ENCODE measurements around the gene A4GALT.

A4GALT gene

GRCh38 chr22:42700901-42701300 is 19.8 kb downstream of the A4GALT start:
- DNase-seq = no peak

GRCh38 chr22:42700355-42700754 is 20.3 kb downstream of the A4GALT start:
- no peak for DNase-seq

- no peak for DNase-seq
Measured at GRCh38 chr22:42699976-42700352, 20.7 kb downstream of the A4GALT start.

DNA sequence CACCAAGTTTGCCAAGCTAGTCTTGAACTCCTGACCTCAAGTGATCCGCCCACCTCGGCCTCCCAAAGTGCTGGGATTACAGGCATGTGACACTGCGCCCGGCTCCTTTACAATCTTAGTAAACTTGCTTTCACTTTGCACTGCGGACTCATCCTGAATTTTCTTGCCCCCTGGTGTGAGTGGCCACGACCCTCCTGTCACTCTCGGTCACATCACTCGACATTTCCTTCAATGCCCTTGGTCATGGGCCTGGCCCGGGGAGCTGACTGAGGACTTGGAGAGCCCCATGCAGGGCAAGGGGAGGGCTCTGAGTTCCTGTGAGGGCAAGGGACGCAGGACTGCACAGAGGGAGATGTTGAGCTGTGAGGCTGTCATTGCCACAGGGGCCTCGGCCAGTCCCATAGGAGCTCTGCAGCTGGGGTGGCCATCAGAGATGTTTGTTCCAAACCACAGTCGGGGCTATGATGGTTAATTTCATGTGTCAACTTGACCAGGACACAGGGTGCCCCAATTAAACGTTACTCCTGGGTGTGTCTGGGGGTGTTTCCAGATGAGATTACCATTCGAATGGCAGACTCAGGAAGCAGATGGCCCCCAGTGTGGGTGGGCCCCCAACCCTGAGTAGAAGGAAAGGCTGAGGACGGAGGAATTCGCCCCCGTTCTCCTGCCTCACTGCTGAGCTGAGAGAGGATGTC is 21.2 kb downstream of the A4GALT start:
- DNase-seq = no peak

GRCh38 chr22:42697542-42698013 is 23.1 kb downstream of the A4GALT start:
- DNase-seq = no peak

- DNase-seq = no peak
Measured at GRCh38 chr22:42696331-42696967, 24.2 kb downstream of the A4GALT start.

- DNase-seq = no peak
Measured at GRCh38 chr22:42695294-42695693, 25.4 kb downstream of the A4GALT start.

GRCh38 chr22:42693763-42694683 is 26.6 kb downstream of the A4GALT start:
- DNase-seq = no peak

DNA sequence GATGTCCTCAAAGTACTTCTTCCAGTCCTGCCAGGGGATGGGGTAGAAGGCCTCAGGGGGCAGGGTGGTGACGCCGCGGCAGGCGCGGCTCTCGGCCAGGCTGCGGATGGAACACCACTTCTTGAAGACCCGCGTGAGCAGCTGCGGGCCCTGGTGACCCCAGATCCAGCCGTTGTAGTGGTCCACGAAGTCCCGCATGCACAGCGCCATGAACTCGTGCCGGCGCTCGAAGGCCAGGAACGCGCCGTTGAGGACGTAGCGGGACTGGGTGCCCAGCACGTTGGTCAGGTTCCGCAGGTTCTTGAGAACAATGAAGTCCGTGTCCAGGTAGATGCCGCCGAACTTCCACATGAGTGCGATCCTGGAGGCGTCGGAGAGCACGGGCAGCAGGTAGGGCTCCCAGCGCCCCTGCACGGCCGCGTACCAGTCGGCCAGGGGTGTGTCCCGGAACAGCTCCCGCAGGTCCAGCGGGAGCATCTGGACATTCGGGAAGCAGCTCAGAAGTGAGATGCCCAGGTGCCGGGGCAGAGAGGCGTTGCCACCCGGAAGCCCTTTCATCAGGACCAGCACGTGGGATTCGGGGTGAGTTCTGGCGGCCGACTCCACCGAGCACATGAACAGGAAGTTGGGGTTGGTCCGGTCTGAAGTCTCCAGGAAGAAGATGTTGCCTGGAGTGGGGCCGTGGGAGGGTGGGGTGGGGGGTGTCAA is 27.5 kb downstream of the A4GALT start:
- no peak for DNase-seq

GRCh38 chr22:42692239-42693054 is 28.2 kb downstream of the A4GALT start:
- DNase-seq = no peak

GRCh38 chr22:42691440-42691839 is 29.2 kb downstream of the A4GALT start:
- DNase-seq = no peak

DNA sequence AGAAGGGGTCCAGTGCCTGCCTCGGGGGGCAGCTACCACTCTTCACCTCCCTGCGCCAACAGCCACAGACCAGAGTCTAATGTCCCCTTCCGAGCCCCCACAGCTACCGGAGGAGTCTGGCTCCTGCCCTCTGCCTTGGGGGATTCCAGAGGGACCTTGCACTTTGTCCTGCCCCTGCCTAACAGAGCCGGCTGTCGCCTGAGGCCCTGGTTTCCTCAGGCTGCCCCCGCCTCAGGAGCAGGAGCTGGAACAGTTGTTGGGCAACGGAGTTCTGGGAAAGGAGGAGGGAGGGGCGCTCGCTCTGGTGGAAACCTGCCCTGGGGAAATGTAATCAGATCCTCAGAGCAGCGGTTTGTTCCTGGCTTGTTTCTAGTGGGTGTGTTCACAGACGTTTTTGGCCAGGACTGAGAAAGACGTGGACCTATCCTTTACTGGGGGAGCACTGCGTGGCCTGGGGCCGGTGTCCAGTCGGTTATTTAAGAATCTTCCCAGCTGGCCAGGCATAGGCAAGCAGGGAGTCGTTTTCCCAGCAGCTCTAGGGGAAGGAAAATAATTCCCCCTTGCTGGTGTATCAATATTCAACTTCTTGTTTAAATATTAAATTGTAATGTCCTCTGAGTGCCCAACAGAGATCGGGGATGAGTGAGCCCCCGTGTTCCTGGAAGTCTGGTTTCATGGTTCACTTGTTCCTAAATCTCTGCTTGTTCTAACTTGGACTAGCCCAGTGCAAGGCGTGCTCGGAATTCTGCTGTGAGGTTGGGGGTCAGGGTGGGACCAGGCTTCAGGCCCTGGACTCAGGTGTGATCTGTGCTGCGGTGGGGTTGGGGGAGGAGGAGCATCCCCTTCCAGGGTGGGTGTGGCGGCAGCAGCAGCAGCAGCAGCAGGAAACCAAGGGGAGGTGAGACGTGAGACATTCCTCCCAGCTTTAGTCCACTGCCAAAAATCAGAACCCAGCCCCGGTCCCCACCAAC is 32.1 kb downstream of the A4GALT start:
- no peak for DNase-seq

DNA sequence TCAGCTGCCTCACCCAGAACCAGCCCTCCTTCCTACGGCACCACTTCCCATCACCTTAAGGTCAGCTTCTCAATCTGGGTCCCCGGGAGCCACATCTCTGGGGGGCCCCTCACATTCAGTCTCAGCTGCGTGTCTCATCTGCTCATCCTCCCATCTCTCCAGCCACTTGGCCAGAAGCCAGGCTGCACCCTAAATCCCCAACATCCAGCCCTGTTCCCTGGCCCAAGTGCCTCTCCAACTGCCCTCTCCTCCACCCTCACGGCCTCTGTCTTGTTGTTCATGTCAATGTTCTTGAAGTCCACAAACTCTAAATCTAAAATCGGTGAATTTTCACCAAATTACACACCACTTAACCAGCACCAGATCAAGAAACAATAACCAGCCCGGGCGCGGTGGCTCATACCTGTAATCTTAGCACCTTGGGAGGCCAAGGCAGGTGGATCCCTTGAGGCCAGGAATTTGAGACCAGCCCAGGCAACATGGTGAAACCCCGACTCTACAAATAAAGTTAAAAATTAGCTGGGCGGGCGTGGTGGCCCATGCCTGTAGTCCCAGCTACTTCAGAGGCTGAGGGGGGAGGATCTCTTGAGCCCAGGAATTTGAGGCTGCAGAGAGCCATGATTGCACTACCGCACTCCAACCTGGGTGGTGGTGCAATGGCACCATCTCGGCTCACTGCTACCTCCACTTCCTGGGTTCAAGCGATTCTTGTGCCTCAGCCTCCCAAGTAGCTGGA is 33.7 kb downstream of the A4GALT start:
- DNase-seq = no peak

GRCh38 chr22:42685941-42686653 is 34.6 kb downstream of the A4GALT start:
- DNase-seq = no peak

- DNase-seq = no peak
Measured at GRCh38 chr22:42684462-42685195, 36.0 kb downstream of the A4GALT start.

DNA sequence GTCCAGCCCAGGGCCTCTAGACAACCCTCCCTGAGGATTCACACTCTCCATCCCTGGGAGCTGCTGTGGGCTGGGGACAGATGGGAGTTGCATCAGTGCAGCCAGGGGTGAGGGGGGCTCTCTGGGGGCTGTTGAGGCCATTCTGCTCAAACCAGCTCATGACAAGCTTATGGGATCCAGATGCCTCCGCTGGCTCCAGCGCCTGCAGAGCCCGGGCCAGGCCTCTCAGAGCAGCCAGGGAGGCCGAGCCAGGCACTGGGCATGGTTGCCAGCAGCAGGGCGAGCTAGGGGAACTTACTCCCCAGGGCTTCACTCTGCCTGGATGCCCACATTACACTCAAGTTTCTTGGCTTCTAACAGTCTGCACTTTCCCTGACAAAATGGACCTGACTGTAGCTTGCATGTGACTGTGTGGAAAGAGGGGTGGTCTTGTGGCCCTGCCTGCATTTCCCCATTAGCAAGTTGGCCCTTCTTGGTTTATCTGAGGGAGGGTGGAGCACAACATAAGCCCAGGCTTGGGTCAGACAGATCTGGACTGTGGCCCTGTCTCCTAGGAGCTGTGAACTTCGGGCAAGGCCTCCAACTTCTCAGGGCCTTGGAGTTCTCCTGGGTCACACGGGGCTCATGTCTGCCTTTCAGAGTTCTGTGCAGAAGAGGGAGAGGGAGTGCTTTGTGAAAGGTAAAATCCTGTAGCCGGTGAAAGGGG is 36.9 kb downstream of the A4GALT start:
- no peak for DNase-seq

DNA sequence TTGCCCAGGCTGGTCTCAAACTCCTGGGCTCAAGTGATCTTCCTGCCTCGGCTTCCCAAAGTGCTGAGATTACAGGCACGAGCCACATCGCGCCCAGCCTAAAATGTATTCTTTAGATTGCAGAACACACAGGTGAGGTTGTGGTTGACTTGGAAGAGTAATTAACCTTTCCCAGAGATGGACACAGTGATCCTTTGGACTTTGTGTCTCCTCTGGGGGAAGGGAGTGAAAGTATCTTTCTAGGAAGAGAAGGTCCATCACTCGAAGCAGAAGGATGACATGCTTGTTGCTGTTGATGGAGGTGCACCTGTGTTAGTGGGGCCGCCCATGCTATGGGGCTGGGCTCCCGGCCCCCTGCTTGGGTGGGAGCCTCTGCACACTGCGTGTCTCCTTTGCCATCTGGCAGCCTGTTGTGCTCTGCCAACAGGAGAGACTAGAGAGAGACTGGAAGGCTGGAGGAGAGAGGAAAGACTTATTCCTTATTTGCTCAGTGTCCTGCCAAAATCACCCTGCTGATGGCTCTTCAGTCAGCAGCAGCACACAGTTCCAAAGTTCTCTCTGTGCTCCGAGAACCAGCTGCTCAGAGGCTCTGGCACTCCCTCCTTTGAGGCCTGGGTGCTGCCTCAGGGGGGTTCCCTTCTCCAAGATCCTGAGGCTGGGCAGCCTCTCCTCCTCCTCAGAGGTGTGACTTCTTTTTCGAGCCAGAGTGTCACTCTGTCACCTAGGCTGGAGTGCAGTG is 38.4 kb downstream of the A4GALT start:
- no peak for DNase-seq
